Psoas muscle (tissue), 8 donors: Measurements from ENCODE around the gene BABAM1. TPM values are rescaled to one million over a fixed set of nuclear protein-coding genes. Genes with fewer than 3 reads are reported as not detected.

ENCODE experiments used
- ATAC-seq, 4 donors: fragments of 200-7000 bp; cut with Tn5 transposase; one replicate each; pipeline ENCODE4 v1.9.1; 2020; ENCODE audit warnings: moderate library complexity in 3 of 4, mild to moderate bottlenecking in 2 of 4
- DNase-seq, 2 donors: peaks; one replicate each; pipeline ENCODE4 v3.0.0-alpha.2; 2020
- H3K27ac ChIP-seq: fragments of 200-600 bp; one replicate; pipeline ENCODE4 v1.8.0; 2022
- H3K27me3 ChIP-seq, 3 donors: fragments of 200-600 bp in 1 of 3; one replicate each; pipeline versions ENCODE4 v1.6.1 to v1.8.0; 2013 to 2022; ENCODE audit warnings: low read length in 2 of 3, mild to moderate bottlenecking in 2 of 3, moderate library complexity in 1 of 3; ENCODE audit not compliant: insufficient read depth in 3 of 3
- H3K36me3 ChIP-seq, 2 donors: fragments of 200-600 bp in 1 of 2; one replicate each; pipeline versions ENCODE4 v1.6.1 to v1.8.0; 2013 to 2022; ENCODE audit warnings: low read depth in 1 of 2, mild to moderate bottlenecking in 1 of 2, moderate library complexity in 1 of 2; ENCODE audit not compliant: insufficient read depth in 1 of 2
- H3K4me1 ChIP-seq: fragments of 200-600 bp; one replicate; pipeline ENCODE4 v1.8.0; 2022
- H3K4me3 ChIP-seq: fragments of 200-600 bp; one replicate; pipeline ENCODE4 v1.8.0; 2022; ENCODE audit warnings: mild to moderate bottlenecking
- H3K9me3 ChIP-seq: fragments of 200-600 bp; one replicate; pipeline ENCODE4 v1.8.0; 2022
- CTCF ChIP-seq: fragments of 200-600 bp; IDR thresholded peaks from one replicate; pipeline ENCODE4 v1.8.0; 2022; ENCODE audit warnings: antibody characterized with exemption
- WGBS, 3 donors: extraction: QIAGEN DNeasy Blood & Tissue Kit; methylation state at CpG; one replicate each; pipeline versions ENCODE4 v1.1.6 to v1.1.7; 2013; 5-methylcytosine and 5-hydroxymethylcytosine counted together
- intact Hi-C, 2 donors: fragments of 100-400 bp; cut with DNase I; formaldehyde crosslinking; loops; one replicate each; pipeline versions ENCODE4 v1.11.0 to v1.14.2; 2022
- polyA plus RNA-seq, 3 donors: library from polyadenylated mRNA; stranded (reverse); fragments of 200-250 nt; gene quantifications; one replicate each; pipeline ENCODE4 v1.2.3, GENCODE V29; 2013
- total RNA-seq, 4 donors: library from RNA; stranded (reverse); fragmentation: NEBNext Ultra II Directional in 2 of 4; extraction: Animal tissue kit (Norgen Biotek cat#: 25700) in 2 of 4; gene quantifications; one replicate each; pipeline versions ENCODE4 v1.2.1 to v1.2.4, GENCODE V29; 2021 to 2023
- donor health status: healthy with polysubstance abuse.
- donor health status: DM: no; HTN: no; CAD: no; lungs with moderate emphysema.
- donor health status: Bipolar disorder and iron deficiency.
- donor health status: healthy.
- donor health status: DM: yes; HTN: yes; CAD: no.
- donor health status: DM: no; HTN: no; CAD: no.
- donor health status: DM: no; HTN: no; CAD: no.
- donor health status: DM: yes; HTN: yes; CAD: no.

Gene BABAM1
- total and polyA plus RNA-seq, 7 donors = 70.0 to 145 (median 90.7) TPM

DNA sequence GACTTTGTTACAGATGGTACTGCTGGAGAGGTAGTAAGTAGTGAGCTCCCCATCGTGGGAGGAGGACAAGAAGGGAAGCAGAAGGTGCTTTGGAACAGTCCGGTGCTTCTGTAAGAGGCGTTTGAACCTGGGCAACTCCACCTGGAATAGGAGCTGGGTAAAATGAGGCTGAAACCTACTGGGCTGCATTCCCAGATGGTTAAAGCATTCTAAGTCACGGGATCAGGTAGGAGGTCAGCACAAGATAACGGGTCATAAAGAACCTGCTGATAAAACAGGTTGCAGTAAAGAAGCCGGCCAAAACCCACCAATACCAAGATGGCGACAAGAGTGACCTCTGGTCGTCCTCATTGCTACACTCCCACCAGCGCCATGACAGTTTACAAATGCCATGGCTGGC, 19.5 kb downstream of the BABAM1 start:
- ATAC-seq (no peak), DNase-seq (no peak)
- peaks cover 0 to 9% (median 4%) of the 10 kb centered on the region in 3 donors for H3K27me3 ChIP-seq
- peaks cover 4% of the 10 kb centered on the region for H3K4me1 ChIP-seq
- no peak overlapping the region for H3K27ac ChIP-seq
- intact Hi-C loops = no loop called here
- no peak for TF ChIP-seq CTCF
- 88 to 90% (median 88%) methylated on average over 9 of the region's 9 CpGs for WGBS, 3 donors
- H3K4me3 ChIP-seq = no peak overlapping the region
- no peaks in the 10 kb centered on the region for H3K36me3 ChIP-seq
- no peaks in the 10 kb centered on the region for H3K9me3 ChIP-seq

- intact Hi-C loops = no loop called here
- peak overlapping the region; percentile 41 for H3K27ac ChIP-seq
Measured at GRCh38 chr19:17289489-17289888, 22.2 kb downstream of the BABAM1 start.

GRCh38 chr19:17292301-17293074, 25.2 kb downstream of the BABAM1 start:
- ATAC-seq (peak; percentile 57 to 70 (median 68)), DNase-seq (peak; percentile 60 to 75)
- intact Hi-C loops = no loop called here
- TF ChIP-seq CTCF = peak; percentile 53
- Histone ChIP-seq H3K9me3 (no peaks in the 10 kb centered on the region), H3K4me3 (peak overlapping the region; percentile 65), H3K36me3 (peaks cover 0 to 5% of the 10 kb centered on the region in 2 donors), H3K27ac (peak overlapping the region; percentile 36), H3K27me3 (no peaks in the 10 kb centered on the region), H3K4me1 (no peaks in the 10 kb centered on the region)
- WGBS, 3 donors = 38 to 46% (median 42%) methylated on average over 41 to 46 of the region's 46 CpGs

More at GRCh38 chr19:17289489-17289888, 22.2 kb downstream of the BABAM1 start:
- TF ChIP-seq CTCF = no peak
- Histone ChIP-seq H3K9me3 (no peaks in the 10 kb centered on the region), H3K4me1 (no peaks in the 10 kb centered on the region), H3K27me3 (no peaks in the 10 kb centered on the region), H3K36me3 (no peaks in the 10 kb centered on the region), H3K4me3 (peak overlapping the region; percentile 25)
- peak; percentile 75 to 79 for DNase-seq
- WGBS, 3 donors = 14 to 21% (median 17%) methylated on average over 22 of the region's 22 CpGs
- ATAC-seq = peak; percentile 73 to 85 (median 77)

- no peak for ATAC-seq
- no peak for TF ChIP-seq CTCF
Measured at GRCh38 chr19:17293605-17294004, 26.4 kb downstream of the BABAM1 start.

More at GRCh38 chr19:17293605-17294004, 26.4 kb downstream of the BABAM1 start:
- Histone ChIP-seq H3K27me3 (no peaks in the 10 kb centered on the region), H3K36me3 (peaks cover 0 to 13% of the 10 kb centered on the region in 2 donors), H3K4me1 (no peaks in the 10 kb centered on the region), H3K9me3 (peaks cover 5% of the 10 kb centered on the region), H3K27ac (no peak overlapping the region), H3K4me3 (no peak overlapping the region)
- intact Hi-C loops = no loop called here
- WGBS, 3 donors = 91 to 93% (median 92%) methylated on average over 14 of the region's 14 CpGs
- no peak for DNase-seq
